OCI-LY1 (cell line): Measurements from ENCODE around the gene CCDC138.

ENCODE experiments used
- CTCF ChIP-seq: fragments of 200-600 bp; sonication (generic), shearing (Covaris generic); IDR thresholded peaks from 2 replicates; pipeline ENCODE4 v1.5.1; 2017; ENCODE audit warnings: mild to moderate bottlenecking, antibody characterized with exemption, low read length, moderate library complexity, mixed read lengths
- EZH2 ChIP-seq: fragments of 200-600 bp; sonication (generic), shearing (Covaris generic); IDR thresholded peaks from 2 replicates; pipeline ENCODE4 v1.8.0; 2017; ENCODE audit warnings: borderline replicate concordance, mixed run types, mild to moderate bottlenecking, antibody characterized with exemption, low read length, moderate library complexity, mixed read lengths

GRCh38 chr2:108921096-108922030, 134.8 kb downstream of the CCDC138 start:
- no peak for TF ChIP-seq CTCF
- no peak for TF ChIP-seq EZH2
